ENCODE measurements around the gene SLC25A28.

The SLC25A28 gene

DNA sequence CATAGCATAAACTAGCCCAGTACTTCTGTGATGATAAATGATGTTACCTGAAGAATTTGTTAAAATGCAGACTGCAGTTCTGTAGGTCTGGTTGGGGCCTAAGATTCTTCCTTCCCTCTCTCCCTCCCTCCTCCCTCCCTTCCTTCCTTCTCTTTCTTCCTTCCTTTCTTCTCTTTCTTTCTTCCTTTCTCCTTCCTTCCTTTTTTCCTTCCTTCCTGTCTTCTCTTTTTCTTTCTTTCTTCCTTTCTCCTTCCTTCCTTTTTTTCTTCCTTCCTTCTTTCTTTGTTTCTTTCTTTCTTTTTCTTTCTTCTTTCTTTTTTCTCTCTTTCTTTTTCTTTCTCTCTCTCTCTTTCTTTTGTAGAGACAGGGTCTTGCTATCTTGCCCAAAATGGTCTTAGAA is 3.7 kb upstream of the SLC25A28 start:
- H3K4me3 ChIP-seq (ENCODE audit: low read length): no peak overlapping the region
- TF ChIP-seq, protein P1, sequence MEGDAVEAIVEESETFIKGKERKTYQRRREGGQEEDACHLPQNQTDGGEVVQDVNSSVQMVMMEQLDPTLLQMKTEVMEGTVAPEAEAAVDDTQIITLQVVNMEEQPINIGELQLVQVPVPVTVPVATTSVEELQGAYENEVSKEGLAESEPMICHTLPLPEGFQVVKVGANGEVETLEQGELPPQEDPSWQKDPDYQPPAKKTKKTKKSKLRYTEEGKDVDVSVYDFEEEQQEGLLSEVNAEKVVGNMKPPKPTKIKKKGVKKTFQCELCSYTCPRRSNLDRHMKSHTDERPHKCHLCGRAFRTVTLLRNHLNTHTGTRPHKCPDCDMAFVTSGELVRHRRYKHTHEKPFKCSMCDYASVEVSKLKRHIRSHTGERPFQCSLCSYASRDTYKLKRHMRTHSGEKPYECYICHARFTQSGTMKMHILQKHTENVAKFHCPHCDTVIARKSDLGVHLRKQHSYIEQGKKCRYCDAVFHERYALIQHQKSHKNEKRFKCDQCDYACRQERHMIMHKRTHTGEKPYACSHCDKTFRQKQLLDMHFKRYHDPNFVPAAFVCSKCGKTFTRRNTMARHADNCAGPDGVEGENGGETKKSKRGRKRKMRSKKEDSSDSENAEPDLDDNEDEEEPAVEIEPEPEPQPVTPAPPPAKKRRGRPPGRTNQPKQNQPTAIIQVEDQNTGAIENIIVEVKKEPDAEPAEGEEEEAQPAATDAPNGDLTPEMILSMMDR (conservative IDR thresholded peaks at IDR 0.05; ENCODE audit: low read length): no peak
- DNase-seq (ENCODE audit: low read depth): no peak

DNA sequence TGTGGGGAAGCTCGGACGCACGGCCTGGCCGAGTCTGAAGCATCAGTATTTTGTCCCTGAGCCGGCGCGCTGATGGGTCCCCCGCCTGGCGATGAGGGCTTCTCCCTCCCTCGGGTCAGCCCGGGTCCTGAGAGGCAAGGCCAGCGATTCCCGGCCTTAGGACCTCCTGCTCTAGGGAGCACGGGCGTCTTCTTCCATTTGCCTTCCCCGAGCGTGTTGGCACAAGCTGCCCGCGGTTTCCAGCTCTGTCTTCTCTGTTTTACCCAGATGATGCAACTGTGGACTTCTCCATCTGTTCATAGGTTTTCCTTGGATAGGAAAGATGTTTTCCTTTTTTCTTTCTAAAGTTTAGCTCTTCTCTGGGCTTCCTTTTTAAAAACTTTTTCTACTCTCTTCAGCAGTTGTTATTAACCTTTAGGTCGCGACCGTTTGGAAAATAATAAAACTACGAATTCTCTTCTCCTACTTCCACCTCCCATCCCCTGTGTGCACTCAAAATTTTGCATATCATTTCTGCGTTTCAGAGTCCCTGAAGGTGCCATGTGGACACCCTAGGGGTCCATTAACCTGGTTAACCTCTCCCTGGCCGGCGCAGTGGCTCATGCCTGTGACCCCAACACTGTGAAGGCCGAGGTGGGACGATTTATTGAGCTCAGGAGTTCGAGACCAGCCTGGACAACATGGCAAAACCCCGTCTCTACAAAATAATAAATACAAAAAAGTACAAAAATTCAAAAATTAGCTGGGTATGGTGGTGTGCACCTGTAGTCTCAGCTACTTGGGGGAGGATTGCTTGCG is 1.4 kb upstream of the SLC25A28 start:
- H3K4me3 ChIP-seq (ENCODE audit: low read length): peak overlapping the region; percentile 71
- TF ChIP-seq, protein P1 (conservative IDR thresholded peaks at IDR 0.05; ENCODE audit: low read length): no peak
- peak; percentile 81 for DNase-seq (ENCODE audit: low read depth)

DNA sequence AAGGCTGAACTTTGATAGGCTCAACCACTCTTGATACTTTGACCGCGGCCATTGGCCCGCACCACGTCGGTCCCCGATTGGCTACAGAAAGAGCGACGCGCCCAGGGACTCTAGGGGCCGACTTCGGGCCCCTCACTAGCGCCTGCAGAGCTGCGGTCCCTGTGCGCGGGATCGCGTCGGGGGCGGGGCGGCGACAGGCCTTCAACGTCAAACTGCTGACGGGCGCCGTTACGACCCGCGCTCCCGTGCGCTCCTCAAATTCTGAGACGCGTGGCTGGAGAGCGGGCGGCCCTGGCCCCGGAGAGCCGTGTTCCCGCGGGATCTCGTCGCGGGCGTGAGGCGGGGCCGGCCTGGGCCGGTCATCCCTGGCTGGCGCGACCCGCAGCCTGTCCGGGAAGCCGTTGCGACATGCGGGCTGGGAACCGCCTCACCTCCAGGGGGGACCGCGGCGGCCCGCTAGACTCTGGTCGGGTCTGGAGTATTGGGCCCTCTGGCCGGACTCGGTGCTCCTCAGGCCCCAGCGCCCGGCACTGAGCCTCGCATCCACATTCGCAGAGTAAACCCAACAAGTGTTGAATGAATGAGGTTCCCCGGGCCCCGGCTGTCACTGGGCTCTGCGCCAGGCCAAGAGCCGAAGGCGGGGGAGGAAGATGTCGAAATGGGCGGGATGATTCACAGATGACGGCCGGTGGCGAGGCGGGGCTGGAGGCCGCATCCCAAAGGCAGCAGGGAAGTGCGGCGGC is 643 bp upstream of the SLC25A28 start:
- TF ChIP-seq, protein P1 (conservative IDR thresholded peaks at IDR 0.05; ENCODE audit: low read length): no peak
- peak overlapping the region; percentile 71 for H3K4me3 ChIP-seq (ENCODE audit: low read length)
- DNase-seq (ENCODE audit: low read depth): peak; percentile 95

DNA sequence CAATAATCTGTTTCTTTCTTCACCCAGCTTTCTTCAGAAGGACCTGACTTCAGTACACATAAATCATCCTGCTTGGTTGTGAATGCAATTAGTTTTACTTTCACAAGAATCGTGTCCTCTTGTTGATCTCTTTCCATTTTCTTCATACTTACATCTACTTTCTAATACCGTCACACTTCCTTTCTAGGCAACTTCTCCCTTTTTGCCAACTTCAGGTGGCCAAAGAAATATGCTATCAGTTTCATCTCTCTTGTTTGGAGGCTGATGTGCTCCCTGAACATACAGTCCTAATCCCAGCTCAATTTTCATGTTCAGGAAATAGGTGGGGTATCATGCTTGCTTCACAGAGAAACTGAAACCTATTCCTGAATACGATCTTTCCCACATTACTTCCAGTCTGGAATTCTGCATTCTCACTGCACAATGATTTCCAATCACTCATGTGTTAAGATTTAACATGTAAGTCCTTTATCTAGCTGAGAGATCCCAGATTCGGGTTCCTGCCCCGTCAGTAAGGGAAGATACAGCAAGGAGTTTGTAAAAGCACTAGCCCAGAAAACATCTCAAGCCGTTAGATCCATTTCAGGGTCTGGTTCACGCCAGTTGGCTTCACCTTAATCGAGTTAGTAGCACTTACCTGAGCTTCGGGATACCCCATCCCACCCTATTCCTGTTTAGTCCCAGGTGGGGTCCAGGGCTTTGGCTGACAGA is 994 bp downstream of the SLC25A28 start:
- peak; percentile 31 for DNase-seq (ENCODE audit: low read depth)
- H3K4me3 ChIP-seq (ENCODE audit: low read length): peak overlapping the region; percentile 76
- TF ChIP-seq, protein P1 (conservative IDR thresholded peaks at IDR 0.05; ENCODE audit: low read length): no peak

DNA sequence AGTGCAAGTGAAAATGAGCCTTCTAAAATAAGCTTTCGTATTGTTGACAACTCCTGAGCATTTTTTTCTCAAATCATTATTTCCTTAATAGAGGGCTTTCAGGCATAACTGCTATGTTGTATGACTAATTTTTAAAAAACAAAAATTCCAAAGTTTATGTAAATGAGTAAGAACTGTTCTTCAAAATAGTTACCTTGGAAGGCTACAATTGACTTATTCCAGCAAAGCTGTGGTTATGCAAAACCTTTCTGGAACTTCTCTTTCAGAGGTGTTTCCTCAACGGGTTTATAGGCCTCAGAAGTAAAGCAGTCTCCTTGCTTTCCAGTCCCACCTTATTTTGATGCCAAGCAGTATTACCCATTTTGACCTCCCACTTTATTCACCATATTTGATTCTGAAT is 2.5 kb downstream of the SLC25A28 start:
- H3K4me3 ChIP-seq (ENCODE audit: low read length): peak overlapping the region; percentile 18
- DNase-seq (ENCODE audit: low read depth): no peak
- TF ChIP-seq, protein P1 (conservative IDR thresholded peaks at IDR 0.05; ENCODE audit: low read length): no peak

DNA sequence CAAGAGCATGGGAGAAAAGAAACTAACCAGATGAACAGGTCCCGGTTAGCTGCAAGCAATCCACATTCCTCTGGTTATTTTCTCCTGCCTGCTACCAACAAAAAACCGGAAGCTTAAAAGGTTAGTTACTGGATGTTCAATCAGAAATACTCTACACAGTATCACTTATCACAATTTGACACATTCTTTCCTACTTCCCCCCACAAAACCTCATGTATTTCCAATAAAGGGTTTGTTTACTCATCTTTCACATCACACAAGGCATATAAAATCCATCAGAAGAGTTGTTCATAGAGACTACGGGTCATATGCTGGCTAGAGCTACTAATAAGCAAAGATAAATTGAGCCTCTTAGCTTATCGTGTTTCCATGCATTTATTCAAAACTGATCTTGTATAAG is 4.8 kb downstream of the SLC25A28 start:
- no peak overlapping the region for H3K4me3 ChIP-seq (ENCODE audit: low read length)
- DNase-seq (ENCODE audit: low read depth): no peak
- TF ChIP-seq, protein P1 (conservative IDR thresholded peaks at IDR 0.05; ENCODE audit: low read length): no peak
